Stimulated activated naive CD8-positive, alpha-beta T cell treated with anti-CD3 and anti-CD28 coated beads, Interleukin-15, amount 100 ng/mL, for 72 hours (primary cell): Measurements from ENCODE around the gene ACADS.

Source experiments
- ATAC-seq: fragments of 150-1000 bp; cut with Tn5 transposase; 2 replicates; pipeline ENCODE4 v1.10.0; 2021; ENCODE audit warnings: mild to moderate bottlenecking, moderate library complexity
- DNase-seq, 2 donors: peaks; one replicate each; pipeline ENCODE4 v3.0.0; 2021 to 2022
- H3K27ac Mint-ChIP-seq, 2 donors: one replicate each; pipeline ENCODE4 v1.8.0; 2022; ENCODE audit warnings: mild to moderate bottlenecking in 2 of 2, mixed read lengths in 2 of 2, moderate library complexity in 2 of 2
- H3K27me3 Mint-ChIP-seq: one replicate; pipeline ENCODE4 v1.8.0; 2022; ENCODE audit warnings: mixed read lengths
- H3K4me1 Mint-ChIP-seq: one replicate; pipeline ENCODE4 v1.8.0; 2022; ENCODE audit warnings: mild to moderate bottlenecking, mixed read lengths
- H3K4me3 Mint-ChIP-seq, 2 donors: one replicate each; pipeline ENCODE4 v1.8.0; 2022; ENCODE audit warnings: mild to moderate bottlenecking in 2 of 2, mixed read lengths in 2 of 2, moderate library complexity in 1 of 2
- H3K9me3 Mint-ChIP-seq, 2 donors: one replicate each; pipeline ENCODE4 v1.8.0; 2022; ENCODE audit warnings: mixed read lengths in 2 of 2

The ACADS gene

GRCh38 chr12:120774169-120774916, 48.7 kb downstream of the ACADS start:
- Mint-ChIP-seq H3K27me3 (no peaks in the 10 kb centered on the region), H3K27ac (peak overlapping the region; percentile 43 to 86), H3K4me3 (no peak overlapping the region), H3K4me1 (peaks cover 33% of the 10 kb centered on the region), H3K9me3 (no peaks in the 10 kb centered on the region)
- no peak for DNase-seq
- peak; percentile 58 for ATAC-seq

DNA sequence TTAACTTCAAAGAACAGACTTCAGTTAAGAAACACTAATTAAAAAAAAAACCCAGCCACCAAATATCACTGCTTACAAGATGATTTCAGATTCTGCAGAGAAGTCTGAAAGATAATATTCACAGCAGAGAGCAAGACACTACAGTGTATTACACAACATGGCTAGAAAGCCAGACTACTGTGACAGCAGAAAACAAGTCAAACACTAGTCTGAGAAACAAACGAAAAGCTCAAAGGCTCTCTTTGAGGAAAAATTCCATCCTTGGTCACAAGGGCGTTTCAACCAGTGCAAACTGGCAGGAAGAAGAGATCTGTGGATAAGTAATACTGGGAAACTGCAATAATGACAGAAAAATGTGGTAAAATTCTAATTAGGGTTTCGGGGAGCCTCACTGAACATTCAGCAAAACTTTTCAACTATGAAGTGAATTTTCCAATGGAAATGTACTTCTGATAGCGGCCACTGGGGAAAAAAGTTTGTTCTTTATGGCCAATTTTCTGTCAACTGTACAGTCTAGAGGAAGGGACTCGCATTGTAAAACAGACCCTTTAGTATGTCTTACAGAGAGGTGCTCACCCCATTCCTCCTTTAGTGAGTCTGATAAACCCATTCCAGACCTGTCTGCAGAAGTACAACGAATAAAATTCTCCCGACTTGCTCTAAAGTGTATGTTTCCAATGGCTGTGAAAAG, 50.4 kb downstream of the ACADS start:
- Mint-ChIP-seq H3K27me3 (no peaks in the 10 kb centered on the region), H3K4me1 (peaks cover 33% of the 10 kb centered on the region), H3K27ac (peak overlapping the region in 1 of 2 donors; percentile 37), H3K4me3 (no peak overlapping the region), H3K9me3 (no peaks in the 10 kb centered on the region)
- DNase-seq (no peak), ATAC-seq (no peak)

DNA sequence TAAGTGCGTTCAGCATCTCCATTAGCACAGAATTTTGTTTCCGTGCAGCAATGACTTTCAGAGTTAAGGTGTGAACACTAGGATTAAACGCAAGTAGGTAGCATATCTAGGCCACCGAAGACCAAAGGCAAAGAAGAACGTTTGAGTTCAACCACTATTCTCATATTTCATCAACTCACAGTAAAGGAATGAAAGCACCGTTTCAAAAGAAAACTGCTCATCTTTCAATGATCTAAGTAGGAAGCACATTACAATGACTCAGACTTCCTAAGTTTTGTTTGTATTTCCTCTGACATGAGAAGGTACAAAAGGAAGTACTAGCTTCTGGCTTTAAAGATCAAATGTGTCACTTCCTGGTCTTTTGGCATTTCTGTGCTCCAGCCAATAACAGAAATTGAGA, 57.6 kb downstream of the ACADS start:
- peak overlapping the region in 1 of 2 donors; percentile 3 for H3K4me3 Mint-ChIP-seq

GRCh38 chr12:120784804-120785203, 59.2 kb downstream of the ACADS start:
- H3K9me3 Mint-ChIP-seq, result no peaks in the 10 kb centered on the region
- no peak overlapping the region for H3K4me3 Mint-ChIP-seq
- H3K27me3 Mint-ChIP-seq, result no peaks in the 10 kb centered on the region
- DNase-seq (no peak), ATAC-seq (peak; percentile 83)
- peaks cover 17% of the 10 kb centered on the region for H3K4me1 Mint-ChIP-seq
- no peak overlapping the region for H3K27ac Mint-ChIP-seq

More for the DNA sequence above, 57.6 kb downstream of the ACADS start:
- ATAC-seq, result peak; percentile 89
- Mint-ChIP-seq H3K27ac (peak overlapping the region; percentile 36 to 83), H3K27me3 (no peaks in the 10 kb centered on the region), H3K9me3 (no peaks in the 10 kb centered on the region), H3K4me1 (peaks cover 17% of the 10 kb centered on the region)
- DNase-seq, result peak in 1 of 2 donors; percentile 19

GRCh38 chr12:120787889-120788288, 62.3 kb downstream of the ACADS start:
- Mint-ChIP-seq H3K4me1 (peaks cover 7% of the 10 kb centered on the region), H3K9me3 (no peaks in the 10 kb centered on the region), H3K27ac (no peak overlapping the region), H3K27me3 (no peaks in the 10 kb centered on the region), H3K4me3 (no peak overlapping the region)
- DNase-seq (no peak), ATAC-seq (no peak)
